Neural progenitor cell (in vitro differentiated cells): ENCODE measurements around the gene USP49. TPM values are rescaled to one million over a fixed set of nuclear protein-coding genes. Genes with fewer than 3 reads are reported as not detected.

Experiments used
- DNase-seq: peaks from one replicate; pipeline ENCODE4 v3.0.0-alpha.2; 2016; ENCODE audit warnings: low spot score
- H2AFZ ChIP-seq: fragments of 200-600 bp; sonication (generic); replicated peaks from 2 replicates; pipeline ENCODE4 v1.6.1; 2016; ENCODE audit warnings: antibody characterized with exemption
- H3F3A ChIP-seq: fragments of 200-600 bp; sonication (generic); 2 replicates; pipeline ENCODE4 v1.6.1; 2016; ENCODE audit warnings: antibody characterized with exemption, low read depth
- H3K27ac ChIP-seq: fragments of 200-600 bp; sonication (generic); 2 replicates; pipeline ENCODE4 v1.5.1; 2016; ENCODE audit warnings: mild to moderate bottlenecking
- H3K27me3 ChIP-seq: fragments of 200-600 bp; sonication (generic); 2 replicates; pipeline ENCODE4 v1.6.1; 2016; ENCODE audit warnings: mild to moderate bottlenecking, moderate library complexity
- H3K36me3 ChIP-seq: fragments of 200-600 bp; sonication (generic); 2 replicates; pipeline ENCODE4 v1.5.1; 2016
- H3K4me1 ChIP-seq: fragments of 200-600 bp; sonication (generic); 2 replicates; pipeline ENCODE4 v1.6.1; 2016; ENCODE audit warnings: mixed run types
- H3K4me2 ChIP-seq: fragments of 200-600 bp; sonication (generic); 2 replicates; pipeline ENCODE4 v1.6.1; 2016
- H3K4me3 ChIP-seq: fragments of 200-600 bp; sonication (generic); 2 replicates; pipeline ENCODE4 v1.5.1; 2016
- H3K79me2 ChIP-seq: fragments of 200-600 bp; sonication (generic); 2 replicates; pipeline ENCODE4 v1.6.1; 2016; ENCODE audit warnings: low read depth
- H3K9ac ChIP-seq: fragments of 200-600 bp; sonication (generic); 2 replicates; pipeline ENCODE4 v1.6.1; 2016
- H3K9me3 ChIP-seq: fragments of 200-600 bp; sonication (generic); 2 replicates; pipeline ENCODE4 v1.5.1; 2016; ENCODE audit warnings: low read depth
- H4K20me1 ChIP-seq: fragments of 200-600 bp; sonication (generic); 2 replicates; pipeline ENCODE4 v1.6.1; 2016; ENCODE audit warnings: low read depth
- H3K27ac Mint-ChIP-seq: 3 replicates; pipeline ENCODE4 v1.8.0; 2021; ENCODE audit warnings: mixed read lengths
- H3K27me3 Mint-ChIP-seq: 2 replicates; pipeline ENCODE4 v1.8.0; 2022; ENCODE audit warnings: low read depth, mild to moderate bottlenecking, inconsistent platforms, moderate library complexity, mixed read lengths; ENCODE audit not compliant: insufficient read depth
- H3K36me3 Mint-ChIP-seq: 3 replicates; pipeline ENCODE4 v1.8.0; 2021; ENCODE audit warnings: mixed read lengths
- H3K4me1 Mint-ChIP-seq: 3 replicates; pipeline ENCODE4 v1.8.0; 2021; ENCODE audit warnings: mixed read lengths
- H3K4me3 Mint-ChIP-seq: 3 replicates; pipeline ENCODE4 v1.8.0; 2021; ENCODE audit warnings: mild to moderate bottlenecking, moderate library complexity, mixed read lengths
- H3K9me3 Mint-ChIP-seq: 3 replicates; pipeline ENCODE4 v1.8.0; 2020; ENCODE audit warnings: mixed read lengths
- CTCF ChIP-seq: fragments of 200-600 bp; sonication (generic); IDR thresholded peaks from 2 replicates; pipeline ENCODE4 v1.5.1; 2017; ENCODE audit warnings: antibody characterized with exemption, mild to moderate bottlenecking
- EZH2 ChIP-seq: fragments of 200-600 bp; sonication (generic); IDR thresholded peaks from 2 replicates; pipeline ENCODE4 v1.6.1; 2017; ENCODE audit warnings: antibody characterized with exemption, mild to moderate bottlenecking, moderate library complexity
- EZH2phosphoT487 ChIP-seq: fragments of 200-600 bp; sonication (generic); IDR thresholded peaks from 2 replicates; pipeline ENCODE4 v1.6.1; 2017; ENCODE audit warnings: antibody characterized with exemption
- total RNA-seq: library from RNA; depleted of rRNA; stranded (reverse); fragments of >200 nt; gene quantifications from 2 replicates; pipeline ENCODE4 v1.2.3, GENCODE V29; 2015; ENCODE audit warnings: low replicate concordance

USP49 gene
- total RNA-seq, 1 donor from 2014 or later, result 25.0 TPM

GRCh38 chr6:41878246-41878645 lies 16.9 kb downstream of the USP49 start:
- H2AFZ ChIP-seq, result no peak overlapping the region
- peaks cover 13% of the 10 kb centered on the region for H4K20me1 ChIP-seq
- no peaks in the 10 kb centered on the region for H3K9me3 ChIP-seq
- H3K36me3 ChIP-seq, result no peaks in the 10 kb centered on the region
- H3K4me3 ChIP-seq, result no peak overlapping the region
- H3K27ac Mint-ChIP-seq, result no peak overlapping the region
- H3K27me3 Mint-ChIP-seq, result no peaks in the 10 kb centered on the region
- H3K4me1 Mint-ChIP-seq, result peaks cover under 1% of the 10 kb centered on the region
- no peak overlapping the region for H3K9ac ChIP-seq
- DNase-seq, result no peak
- H3K4me3 Mint-ChIP-seq, result no peak overlapping the region
- peaks cover 95% of the 10 kb centered on the region for H3K79me2 ChIP-seq
- peaks cover 11% of the 10 kb centered on the region for H3K4me1 ChIP-seq
- no peaks in the 10 kb centered on the region for H3K27me3 ChIP-seq
- H3K36me3 Mint-ChIP-seq, result no peaks in the 10 kb centered on the region
- no peaks in the 10 kb centered on the region for H3K9me3 Mint-ChIP-seq
- no peak overlapping the region for H3K27ac ChIP-seq
- peaks cover 11% of the 10 kb centered on the region for H3F3A ChIP-seq
- TF ChIP-seq CTCF (no peak), EZH2phosphoT487 (no peak), EZH2 (no peak)
- H3K4me2 ChIP-seq, result no peak overlapping the region

- peaks cover 5% of the 10 kb centered on the region for H3K4me1 Mint-ChIP-seq
- peaks cover 17% of the 10 kb centered on the region for H3F3A ChIP-seq
Measured at GRCh38 chr6:41877051-41877680, 18.0 kb downstream of the USP49 start.

GRCh38 chr6:41874741-41875140 lies 20.4 kb downstream of the USP49 start:
- Histone ChIP-seq H3K27ac (no peak overlapping the region), H3K27me3 (no peaks in the 10 kb centered on the region), H3F3A (peaks cover 17% of the 10 kb centered on the region), H3K4me2 (no peak overlapping the region), H3K4me1 (peaks cover 16% of the 10 kb centered on the region), H3K79me2 (peaks cover 81% of the 10 kb centered on the region), H3K9me3 (no peaks in the 10 kb centered on the region), H3K4me3 (no peak overlapping the region), H4K20me1 (peaks cover 9% of the 10 kb centered on the region), H3K9ac (no peak overlapping the region), H2AFZ (no peak overlapping the region), H3K36me3 (peaks cover 15% of the 10 kb centered on the region)
- Mint-ChIP-seq H3K4me1 (peaks cover 5% of the 10 kb centered on the region), H3K27me3 (no peaks in the 10 kb centered on the region), H3K4me3 (no peak overlapping the region), H3K27ac (no peak overlapping the region), H3K36me3 (peaks cover 2% of the 10 kb centered on the region), H3K9me3 (no peaks in the 10 kb centered on the region)
- no peak for DNase-seq
- TF ChIP-seq EZH2phosphoT487 (no peak), EZH2 (no peak), CTCF (no peak)

More at GRCh38 chr6:41877051-41877680, 18.0 kb downstream of the USP49 start:
- Mint-ChIP-seq H3K27ac (no peak overlapping the region), H3K4me3 (no peak overlapping the region), H3K27me3 (no peaks in the 10 kb centered on the region), H3K36me3 (no peaks in the 10 kb centered on the region), H3K9me3 (no peaks in the 10 kb centered on the region)
- H2AFZ ChIP-seq, result no peak overlapping the region
- no peak for TF ChIP-seq EZH2phosphoT487
- no peak for TF ChIP-seq CTCF
- no peak for TF ChIP-seq EZH2
- H3K79me2 ChIP-seq, result peaks cover 86% of the 10 kb centered on the region
- no peak overlapping the region for H3K4me2 ChIP-seq
- no peaks in the 10 kb centered on the region for H3K9me3 ChIP-seq
- no peak overlapping the region for H3K27ac ChIP-seq
- no peaks in the 10 kb centered on the region for H3K27me3 ChIP-seq
- DNase-seq, result no peak
- peaks cover 16% of the 10 kb centered on the region for H3K4me1 ChIP-seq
- H3K36me3 ChIP-seq, result no peaks in the 10 kb centered on the region
- no peak overlapping the region for H3K9ac ChIP-seq
- no peak overlapping the region for H3K4me3 ChIP-seq
- H4K20me1 ChIP-seq, result peaks cover 12% of the 10 kb centered on the region
